HG03025 (cell line): ENCODE measurements around the gene MDN1.

Source experiments
- ATAC-seq: cut with Tn5 transposase; IDR thresholded peaks from one replicate; pipeline ENCODE4 v1.9.1; 2021; ENCODE audit warnings: mild to moderate bottlenecking, moderate library complexity; ENCODE audit not compliant: unreplicated experiment, low FRiP score

Gene MDN1

GRCh38 chr6:89706121-89706520, 113.5 kb downstream of the MDN1 start:
- no peak for ATAC-seq

- no peak for ATAC-seq
Measured at GRCh38 chr6:89703292-89703691, 116.3 kb downstream of the MDN1 start.

- no peak for ATAC-seq
Measured at GRCh38 chr6:89702349-89702748, 117.2 kb downstream of the MDN1 start.

GRCh38 chr6:89695667-89696066, 123.9 kb downstream of the MDN1 start:
- no peak for ATAC-seq

- ATAC-seq, result no peak
Measured at GRCh38 chr6:89694428-89694827, 125.2 kb downstream of the MDN1 start.

- no peak for ATAC-seq
Measured at GRCh38 chr6:89693207-89693606, 126.4 kb downstream of the MDN1 start.

- no peak for ATAC-seq
Measured at GRCh38 chr6:89692256-89692655, 127.3 kb downstream of the MDN1 start.

- no peak for ATAC-seq
Measured at GRCh38 chr6:89690944-89691324, 128.7 kb downstream of the MDN1 start.

GRCh38 chr6:89689732-89690131, 129.9 kb downstream of the MDN1 start:
- ATAC-seq, result no peak

GRCh38 chr6:89688328-89688727, 131.3 kb downstream of the MDN1 start:
- no peak for ATAC-seq

GRCh38 chr6:89685311-89685710, 134.3 kb downstream of the MDN1 start:
- no peak for ATAC-seq

GRCh38 chr6:89682991-89683390, 136.6 kb downstream of the MDN1 start:
- no peak for ATAC-seq

- no peak for ATAC-seq
Measured at GRCh38 chr6:89681983-89682564, 137.5 kb downstream of the MDN1 start.

- ATAC-seq, result no peak
Measured at GRCh38 chr6:89680551-89680950, 139.0 kb downstream of the MDN1 start.

GRCh38 chr6:89680150-89680549, 139.4 kb downstream of the MDN1 start:
- no peak for ATAC-seq

- no peak for ATAC-seq
Measured at GRCh38 chr6:89679215-89680120, 140.1 kb downstream of the MDN1 start.

GRCh38 chr6:89678531-89678930, 141.1 kb downstream of the MDN1 start:
- no peak for ATAC-seq

- no peak for ATAC-seq
Measured at GRCh38 chr6:89675949-89676748, 143.4 kb downstream of the MDN1 start.

GRCh38 chr6:89670935-89671565, 148.5 kb downstream of the MDN1 start:
- ATAC-seq, result no peak

GRCh38 chr6:89669002-89669401, 150.6 kb downstream of the MDN1 start:
- no peak for ATAC-seq
